Hepatocyte (in vitro differentiated cells): ENCODE data around the gene BCKDHB.

ENCODE experiments used
- CTCF ChIP-seq: fragments of 200-600 bp; sonication (generic); IDR thresholded peaks from 2 replicates; pipeline ENCODE4 v1.5.1; 2016; ENCODE audit warnings: antibody characterized with exemption, mild to moderate bottlenecking; ENCODE audit not compliant: poor library complexity
- EZH2 ChIP-seq: fragments of 200-600 bp; sonication (generic); IDR thresholded peaks from 2 replicates; pipeline ENCODE4 v1.6.1; 2016; ENCODE audit warnings: antibody characterized with exemption, mild to moderate bottlenecking, borderline replicate concordance

DNA sequence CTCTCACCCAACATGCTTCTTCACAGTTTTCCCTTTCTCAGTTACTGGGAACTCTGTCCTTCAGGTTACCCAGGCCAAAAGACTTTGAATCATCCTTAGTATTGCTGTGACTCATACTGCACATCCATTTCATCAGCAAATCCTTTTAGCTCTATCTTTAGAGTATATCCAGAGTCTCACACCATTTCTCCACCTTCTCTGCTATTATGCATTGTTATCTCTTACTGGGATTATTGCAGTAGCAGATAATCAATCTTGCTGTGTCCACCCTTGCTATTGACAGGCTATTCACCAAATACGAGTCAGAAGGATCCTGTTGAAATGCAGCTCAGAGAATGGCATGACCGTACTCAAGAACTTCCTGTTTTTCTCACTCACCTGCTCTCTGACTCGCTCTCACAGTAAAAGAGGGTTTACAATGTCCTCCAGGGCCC lies 57.3 kb downstream of the BCKDHB start:
- TF ChIP-seq CTCF (no peak), EZH2 (no peak)
